ENCODE results near the gene SMARCA2.

DNA sequence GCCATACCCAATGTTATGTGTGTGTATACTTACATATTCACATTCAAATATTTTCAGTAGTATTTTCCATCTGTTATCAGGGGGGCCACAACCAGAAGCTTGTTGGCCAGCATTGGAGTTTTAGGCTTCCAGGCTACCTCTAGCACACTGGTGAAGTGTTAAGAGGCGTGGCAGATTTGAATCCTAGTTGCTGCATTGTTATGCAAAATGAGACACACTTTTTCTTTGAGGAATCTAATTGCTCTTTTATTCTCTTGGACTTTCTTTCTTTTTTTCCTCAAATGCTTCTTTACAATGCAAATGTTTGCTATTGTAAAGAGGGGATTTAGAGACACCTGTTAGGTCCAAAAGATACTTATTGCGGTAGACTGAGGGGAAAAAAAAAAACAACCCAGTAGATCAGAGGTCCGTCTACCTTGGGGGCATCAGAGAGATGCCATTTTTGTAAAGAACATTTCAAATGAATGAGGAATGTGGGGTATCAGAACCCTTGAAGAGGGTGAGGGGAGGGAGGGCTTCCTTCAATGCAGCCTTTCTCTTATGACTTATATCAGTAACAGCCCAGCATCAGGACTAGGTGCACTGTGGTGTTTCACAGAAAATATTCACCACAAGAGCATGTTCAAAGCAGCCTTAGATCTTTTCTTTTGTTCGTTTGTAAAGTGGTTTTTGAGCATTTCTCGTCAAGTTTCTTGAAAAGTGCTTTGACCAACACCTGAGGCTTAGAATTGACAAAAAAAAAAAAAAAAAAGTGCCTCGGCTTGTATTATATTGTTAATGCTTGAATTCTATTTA, 3.8 kb downstream of the SMARCA2 start:
- TF ChIP-seq GABPA (tag; conservative IDR thresholded peaks at IDR 0.05; ENCODE audit: low read depth), result no peak
- TF ChIP-seq TCF7L2 (IDR thresholded peaks at IDR 0.05; ENCODE audit: low read depth, low read length), result no peak
- TF ChIP-seq EWSR1 (IDR thresholded peaks at IDR 0.05; ENCODE audit: borderline replicate concordance, low read depth, partially characterized antibody), result no peak
- no peak for TF ChIP-seq NFYB (IDR thresholded peaks at IDR 0.05; ENCODE audit: extremely low read depth, insufficient read length)
- no peak for TF ChIP-seq PHB2 (IDR thresholded peaks at IDR 0.05; ENCODE audit: low read depth)
- no peak for TF ChIP-seq GTF2E2 (tag; IDR thresholded peaks at IDR 0.05)
- no peak for TF ChIP-seq HNRNPUL1 (IDR thresholded peaks at IDR 0.05; ENCODE audit: low read length)
- no peak for TF ChIP-seq ZBTB26 (CRISPR knock-in tag; IDR thresholded peaks at IDR 0.05)
- no peak for TF ChIP-seq CREM (IDR thresholded peaks at IDR 0.05; ENCODE audit: low read depth)
- no peak for TF ChIP-seq SREBF2 (CRISPR knock-in tag; IDR thresholded peaks at IDR 0.05)
- TF ChIP-seq CC2D1A (IDR thresholded peaks at IDR 0.05), result no peak
- no peak for TF ChIP-seq NCOA4 (IDR thresholded peaks at IDR 0.05; ENCODE audit: partially characterized antibody)
- no peak for TF ChIP-seq KLF10 (CRISPR knock-in tag; IDR thresholded peaks at IDR 0.05)

All from K562 (cell line).